Prostate gland (tissue), 2 donors: ENCODE data around the gene KIAA1671. TPM values are rescaled to one million over a fixed set of nuclear protein-coding genes. Genes with fewer than 3 reads are reported as not detected.

Experiments used
- DNase-seq: peaks from one replicate; pipeline ENCODE4 v3.0.0-alpha.2; 2019; ENCODE audit warnings: low spot score
- H3K27ac ChIP-seq, 2 donors: fragments of 200-600 bp; sonication (generic); 2 replicates each; pipeline ENCODE4 v1.5.1; 2017 to 2019
- H3K27me3 ChIP-seq: fragments of 200-600 bp; sonication (generic); replicated peaks from 2 replicates; pipeline ENCODE4 v1.5.1; 2019; ENCODE audit not compliant: insufficient read depth
- H3K36me3 ChIP-seq, 2 donors: fragments of 200-600 bp; sonication (generic); 1 replicate in 1 of 2; 2 replicates in 1 of 2; pipeline versions ENCODE4 v1.5.1 to v1.8.1; 2017 to 2019
- H3K4me1 ChIP-seq: fragments of 200-600 bp; sonication (generic); replicated peaks from 2 replicates; pipeline ENCODE4 v1.5.1; 2019
- H3K4me3 ChIP-seq, 2 donors: fragments of 200-600 bp; sonication (generic); 2 replicates each; pipeline ENCODE4 v1.5.1; 2017 to 2019
- H3K9me3 ChIP-seq: fragments of 200-600 bp; sonication (generic); 2 replicates; pipeline ENCODE4 v1.5.1; 2017
- POLR2A ChIP-seq: fragments of 450-650 bp; IDR thresholded peaks from one replicate; pipeline ENCODE4 v1.6.1; 2016; ENCODE audit warnings: antibody characterized with exemption, mild to moderate bottlenecking
- POLR2AphosphoS5 ChIP-seq: sonication (generic); formaldehyde crosslinking; IDR thresholded peaks from one replicate; pipeline ENCODE4 v1.6.1; 2017; ENCODE audit warnings: antibody characterized with exemption
- WGBS: methylation state at CpG from one replicate; pipeline ENCODE4 v1.1.5; 2018; 5-methylcytosine and 5-hydroxymethylcytosine counted together
- intact Hi-C: fragments of 100-400 bp; cut with DNase I; formaldehyde crosslinking; loops from one replicate; pipeline ENCODE4 v1.14.2; 2022
- total RNA-seq, 2 donors: library from RNA; depleted of rRNA; stranded (reverse); fragments of >200 nt; gene quantifications; one replicate each; pipeline ENCODE4 v1.1.0, GENCODE V29; 2016
- TF ChIP-seq, protein P1 (sequence below), 4 experiments: fragments of 200-600 bp in 2 of 4; fragments of 450-650 bp in 2 of 4; sonication (generic) in 2 of 4; IDR thresholded peaks; 1 replicate in 3 of 4; 2 replicates in 1 of 4; pipeline ENCODE4 v1.5.1; 2016 to 2019; ENCODE audit warnings: antibody characterized with exemption in 4 of 4, mild to moderate bottlenecking in 2 of 4, moderate library complexity in 2 of 4

The KIAA1671 gene
- total RNA-seq, 2 donors from 2014 or later = 44.8 to 53.1 TPM

GRCh38 chr22:25078591-25078990 is 126.1 kb downstream of the KIAA1671 start:
- TF ChIP-seq POLR2A = no peak
- no peak for TF ChIP-seq POLR2AphosphoS5
- TF ChIP-seq, protein P1, sequence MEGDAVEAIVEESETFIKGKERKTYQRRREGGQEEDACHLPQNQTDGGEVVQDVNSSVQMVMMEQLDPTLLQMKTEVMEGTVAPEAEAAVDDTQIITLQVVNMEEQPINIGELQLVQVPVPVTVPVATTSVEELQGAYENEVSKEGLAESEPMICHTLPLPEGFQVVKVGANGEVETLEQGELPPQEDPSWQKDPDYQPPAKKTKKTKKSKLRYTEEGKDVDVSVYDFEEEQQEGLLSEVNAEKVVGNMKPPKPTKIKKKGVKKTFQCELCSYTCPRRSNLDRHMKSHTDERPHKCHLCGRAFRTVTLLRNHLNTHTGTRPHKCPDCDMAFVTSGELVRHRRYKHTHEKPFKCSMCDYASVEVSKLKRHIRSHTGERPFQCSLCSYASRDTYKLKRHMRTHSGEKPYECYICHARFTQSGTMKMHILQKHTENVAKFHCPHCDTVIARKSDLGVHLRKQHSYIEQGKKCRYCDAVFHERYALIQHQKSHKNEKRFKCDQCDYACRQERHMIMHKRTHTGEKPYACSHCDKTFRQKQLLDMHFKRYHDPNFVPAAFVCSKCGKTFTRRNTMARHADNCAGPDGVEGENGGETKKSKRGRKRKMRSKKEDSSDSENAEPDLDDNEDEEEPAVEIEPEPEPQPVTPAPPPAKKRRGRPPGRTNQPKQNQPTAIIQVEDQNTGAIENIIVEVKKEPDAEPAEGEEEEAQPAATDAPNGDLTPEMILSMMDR (IDR thresholded peaks at IDR 0.05) = no peak
- H3K27me3 ChIP-seq = no peaks in the 10 kb centered on the region
- no peak overlapping the region for H3K27ac ChIP-seq
- no peak for DNase-seq
- H3K36me3 ChIP-seq = no peaks in the 10 kb centered on the region
- WGBS = 86% methylated on average over 6 of the region's 6 CpGs
- intact Hi-C loops = no loop called here
- no peaks in the 10 kb centered on the region for H3K9me3 ChIP-seq
- H3K4me1 ChIP-seq = peaks cover 5% of the 10 kb centered on the region
- no peak overlapping the region for H3K4me3 ChIP-seq

- WGBS = 80% methylated on average over 3 of the region's 3 CpGs
- Histone ChIP-seq H3K4me3 (no peak overlapping the region), H3K9me3 (no peaks in the 10 kb centered on the region), H3K4me1 (peaks cover 5% of the 10 kb centered on the region), H3K36me3 (no peaks in the 10 kb centered on the region), H3K27me3 (no peaks in the 10 kb centered on the region), H3K27ac (no peak overlapping the region)
- intact Hi-C loops = no loop called here
- DNase-seq = no peak
- TF ChIP-seq, protein P1 (IDR thresholded peaks at IDR 0.05) = no peak
- no peak for TF ChIP-seq POLR2AphosphoS5
- no peak for TF ChIP-seq POLR2A
Observed at GRCh38 chr22:25080855-25081254, 128.3 kb downstream of the KIAA1671 start.

DNA sequence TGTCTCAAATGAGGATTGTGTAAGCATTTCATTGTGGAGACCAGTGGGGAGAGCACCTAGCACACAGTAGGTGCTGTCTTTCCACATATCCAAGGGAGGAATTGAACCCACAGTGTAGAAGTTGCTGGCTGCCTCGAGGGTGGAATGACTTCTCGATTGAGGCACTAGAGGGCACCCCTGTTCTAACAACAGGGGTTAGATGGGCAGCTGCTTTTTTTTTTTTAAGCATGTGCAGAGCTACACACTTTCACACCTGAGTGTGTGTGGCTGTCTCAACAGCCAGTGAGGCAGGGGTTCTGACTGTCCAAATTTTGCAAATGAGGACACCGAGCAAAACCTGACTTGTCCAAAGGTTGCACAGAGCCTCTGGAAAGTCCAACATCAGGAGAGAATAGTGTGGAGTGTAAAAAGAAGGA is 128.9 kb downstream of the KIAA1671 start:
- Histone ChIP-seq H3K9me3 (no peaks in the 10 kb centered on the region), H3K27me3 (no peaks in the 10 kb centered on the region), H3K4me1 (peaks cover 2% of the 10 kb centered on the region), H3K4me3 (no peak overlapping the region), H3K27ac (no peak overlapping the region), H3K36me3 (no peaks in the 10 kb centered on the region)
- intact Hi-C loops = no loop called here
- TF ChIP-seq POLR2A = no peak
- TF ChIP-seq, protein P1 (IDR thresholded peaks at IDR 0.05) = peak in 3 of 4 experiments; percentile 40 to 46 (median 43)
- peak; percentile 28 for DNase-seq
- WGBS = 36% methylated on average over 3 of the region's 3 CpGs

DNA sequence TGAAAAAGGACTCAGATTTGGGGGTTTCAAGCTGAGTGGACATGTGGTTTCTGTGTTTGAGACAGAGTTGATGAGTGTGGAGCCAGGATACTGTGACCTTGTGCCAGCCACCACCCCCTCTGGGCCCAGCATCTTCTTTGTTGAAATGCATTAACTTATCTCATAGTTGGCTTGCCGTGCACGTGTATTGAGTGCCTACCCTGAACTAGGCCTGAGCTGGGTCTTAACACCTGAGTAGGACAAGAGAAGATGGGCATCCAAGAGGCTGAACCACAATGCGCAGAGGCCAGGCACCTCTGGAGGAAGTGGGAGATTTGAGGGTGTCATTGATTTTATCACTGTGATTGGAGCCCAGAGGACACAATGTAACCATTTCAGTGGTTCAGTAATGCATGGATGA is 129.6 kb downstream of the KIAA1671 start:
- Histone ChIP-seq H3K27me3 (no peaks in the 10 kb centered on the region), H3K36me3 (no peaks in the 10 kb centered on the region), H3K4me3 (no peak overlapping the region), H3K27ac (no peak overlapping the region), H3K4me1 (no peaks in the 10 kb centered on the region), H3K9me3 (no peaks in the 10 kb centered on the region)
- 98% methylated on average over 3 of the region's 3 CpGs for WGBS
- no peak for DNase-seq
- TF ChIP-seq POLR2A (no peak), POLR2AphosphoS5 (no peak)
- TF ChIP-seq, protein P1 (IDR thresholded peaks at IDR 0.05) = no peak
- intact Hi-C loops = no loop called here

DNA sequence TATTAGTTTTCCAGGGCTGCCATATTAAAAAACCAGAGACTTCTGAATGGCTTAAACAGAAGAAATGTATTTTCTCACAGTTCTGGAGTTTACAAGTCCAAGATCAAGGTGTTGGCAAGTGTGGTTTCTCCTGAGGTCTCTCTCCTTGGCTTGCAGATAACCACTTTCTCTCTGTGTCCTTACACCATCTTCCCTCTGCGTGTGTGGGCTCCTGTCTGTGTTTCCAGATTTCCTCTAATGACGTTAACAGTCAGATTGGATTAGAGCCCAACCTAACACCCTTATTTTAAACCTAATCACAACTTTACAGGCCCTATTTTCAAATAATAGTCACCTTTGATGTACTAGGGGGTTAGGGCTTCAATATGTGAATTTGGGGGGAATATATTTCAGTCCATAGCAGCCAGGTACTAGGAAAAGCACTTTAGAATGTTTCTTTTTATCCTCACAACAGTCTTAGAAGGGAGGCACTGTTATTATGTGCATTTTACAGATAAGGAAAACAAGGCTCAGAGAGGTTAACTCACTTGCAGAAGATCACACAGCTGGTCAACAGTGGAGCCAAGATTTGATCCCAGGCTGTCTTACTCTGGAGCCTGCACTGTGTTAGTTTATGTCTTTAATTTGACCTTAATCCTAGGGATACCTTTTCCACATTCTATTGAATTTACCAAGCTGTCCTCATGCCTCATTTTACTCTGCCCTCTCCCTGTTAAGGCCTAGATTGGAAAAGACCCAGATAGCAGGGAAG is 130.7 kb downstream of the KIAA1671 start:
- Histone ChIP-seq H3K4me3 (no peak overlapping the region), H3K36me3 (no peaks in the 10 kb centered on the region), H3K27ac (no peak overlapping the region), H3K9me3 (no peaks in the 10 kb centered on the region), H3K4me1 (no peaks in the 10 kb centered on the region), H3K27me3 (no peaks in the 10 kb centered on the region)
- 58% methylated on average over 2 of the region's 2 CpGs for WGBS
- intact Hi-C loops = no loop called here
- DNase-seq = no peak
- TF ChIP-seq POLR2A (no peak), POLR2AphosphoS5 (no peak)
- TF ChIP-seq, protein P1 (IDR thresholded peaks at IDR 0.05) = no peak
